Effector memory CD8-positive, alpha-beta T cell (primary cell): Measurements from ENCODE around the gene GPR179.

ENCODE experiments used
- ATAC-seq: fragments of 150-1000 bp; cut with Tn5 transposase; replicated peaks from 2 replicates; pipeline ENCODE4 v1.10.0; 2021; ENCODE audit warnings: mild to moderate bottlenecking, moderate library complexity
- DNase-seq, 3 experiments: peaks; one replicate each; pipeline ENCODE4 v3.0.0; 2021
- H3K27ac Mint-ChIP-seq, 2 donors: one replicate each; pipeline ENCODE4 v1.8.0; 2022; ENCODE audit warnings: mild to moderate bottlenecking in 2 of 2, mixed read lengths in 2 of 2, moderate library complexity in 2 of 2
- H3K27me3 Mint-ChIP-seq, 2 donors: one replicate each; pipeline ENCODE4 v1.8.0; 2022; ENCODE audit warnings: mixed read lengths in 2 of 2
- H3K36me3 Mint-ChIP-seq: one replicate; pipeline ENCODE4 v1.8.0; 2022; ENCODE audit warnings: mild to moderate bottlenecking, moderate library complexity, mixed read lengths; ENCODE audit not compliant: insufficient read depth
- H3K4me1 Mint-ChIP-seq, 2 donors: one replicate each; pipeline ENCODE4 v1.8.0; 2022; ENCODE audit warnings: low read depth in 2 of 2, mixed read lengths in 2 of 2
- H3K4me3 Mint-ChIP-seq, 2 donors: one replicate each; pipeline ENCODE4 v1.8.0; 2022; ENCODE audit warnings: mild to moderate bottlenecking in 2 of 2, mixed read lengths in 2 of 2, moderate library complexity in 2 of 2
- H3K9me3 Mint-ChIP-seq, 2 donors: one replicate each; pipeline ENCODE4 v1.8.0; 2022; ENCODE audit warnings: mixed read lengths in 2 of 2

GPR179 gene

DNA sequence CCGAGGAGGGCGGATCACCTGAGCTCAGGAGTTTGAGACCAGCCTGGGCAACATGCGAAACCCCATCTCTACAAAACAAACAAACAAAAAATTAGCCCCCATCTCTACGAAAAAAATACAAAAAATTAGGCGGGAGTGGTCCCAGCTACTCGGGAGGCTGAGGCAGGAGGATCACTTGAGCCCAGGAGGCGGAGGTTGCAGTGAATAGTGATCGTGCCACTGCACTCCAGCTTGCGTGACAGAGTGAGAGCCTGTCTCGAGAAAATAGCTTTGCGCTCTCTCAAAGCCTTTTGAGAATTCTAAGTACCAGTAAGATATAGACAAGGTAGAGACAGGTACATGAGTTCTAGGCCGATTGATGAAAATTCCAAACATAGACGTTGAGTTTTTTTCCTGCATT lies 9.9 kb upstream of the GPR179 start:
- peaks cover 5% of the 10 kb centered on the region for H3K36me3 Mint-ChIP-seq
- H3K4me3 Mint-ChIP-seq: peak overlapping the region; percentile 78 to 79
- peaks cover 43 to 53% of the 10 kb centered on the region in 2 donors for H3K4me1 Mint-ChIP-seq
- H3K27me3 Mint-ChIP-seq: no peaks in the 10 kb centered on the region
- no peaks in the 10 kb centered on the region for H3K9me3 Mint-ChIP-seq
- DNase-seq: no peak
- H3K27ac Mint-ChIP-seq: peak overlapping the region in 1 of 2 donors; percentile 77
- ATAC-seq: no peak

DNA sequence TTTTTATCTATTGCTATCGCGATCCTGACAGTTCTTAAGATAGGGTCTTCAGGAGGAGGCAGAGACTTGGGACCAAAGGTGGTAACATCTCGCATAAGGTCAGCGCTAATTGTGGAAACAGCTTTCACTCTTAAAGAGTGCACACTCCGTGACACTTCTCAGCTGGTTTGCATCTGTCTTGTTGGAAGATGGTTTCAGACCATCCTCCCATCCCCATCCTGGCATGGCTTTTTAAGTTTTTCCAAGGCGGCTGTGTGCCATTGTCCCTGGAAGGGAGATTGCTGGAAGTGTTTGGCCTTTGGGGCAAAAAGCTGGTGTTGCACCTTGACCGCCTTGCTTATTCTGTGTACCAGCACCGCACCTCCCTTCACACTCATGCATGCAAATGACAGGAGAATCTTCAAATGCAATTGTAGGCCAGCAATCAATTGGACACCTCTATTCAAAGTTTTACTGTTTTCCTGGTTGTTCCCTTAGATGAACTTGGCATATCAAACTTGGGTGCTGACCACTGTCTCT lies 9.4 kb upstream of the GPR179 start:
- Mint-ChIP-seq H3K4me3 (peak overlapping the region; percentile 78 to 79), H3K36me3 (peaks cover 5% of the 10 kb centered on the region), H3K4me1 (peaks cover 43 to 48% of the 10 kb centered on the region in 2 donors), H3K27me3 (no peaks in the 10 kb centered on the region), H3K9me3 (no peaks in the 10 kb centered on the region), H3K27ac (peak overlapping the region; percentile 29 to 77)
- no peak for DNase-seq
- no peak for ATAC-seq

DNA sequence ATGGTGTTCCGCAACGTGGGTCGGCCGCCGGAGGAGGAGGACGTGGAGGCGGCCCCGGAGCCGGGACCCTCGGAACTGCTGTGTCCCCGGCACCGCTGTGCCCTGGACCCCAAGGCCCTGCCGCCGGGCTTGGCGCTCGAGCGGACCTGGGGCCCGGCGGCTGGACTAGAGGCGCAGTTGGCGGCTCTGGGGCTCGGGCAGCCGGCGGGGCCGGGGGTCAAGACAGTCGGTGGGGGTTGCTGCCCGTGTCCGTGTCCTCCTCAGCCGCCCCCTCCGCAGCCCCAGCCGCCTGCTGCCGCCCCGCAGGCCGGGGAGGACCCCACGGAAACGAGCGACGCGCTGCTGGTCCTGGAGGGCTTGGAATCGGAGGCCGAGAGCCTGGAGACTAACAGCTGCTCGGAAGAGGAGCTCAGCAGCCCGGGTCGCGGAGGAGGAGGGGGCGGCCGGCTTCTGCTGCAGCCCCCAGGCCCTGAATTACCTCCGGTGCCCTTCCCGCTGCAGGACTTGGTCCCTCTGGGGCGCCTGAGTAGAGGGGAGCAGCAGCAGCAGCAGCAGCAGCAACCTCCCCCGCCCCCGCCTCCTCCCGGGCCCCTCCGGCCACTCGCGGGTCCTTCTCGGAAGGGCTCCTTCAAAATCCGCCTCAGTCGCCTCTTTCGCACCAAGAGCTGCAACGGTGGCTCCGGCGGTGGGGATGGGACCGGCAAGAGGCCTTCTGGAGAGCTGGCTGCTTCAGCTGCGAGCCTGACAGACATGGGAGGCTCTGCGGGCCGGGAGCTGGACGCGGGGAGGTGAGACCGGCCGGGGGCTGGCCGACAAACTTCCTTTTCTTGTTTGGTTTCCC lies 8.7 kb upstream of the GPR179 start:
- peak in 2 of 3 experiments; percentile 5 to 8 for DNase-seq
- no peaks in the 10 kb centered on the region for H3K9me3 Mint-ChIP-seq
- no peaks in the 10 kb centered on the region for H3K27me3 Mint-ChIP-seq
- no peak for ATAC-seq
- peak overlapping the region; percentile 29 to 77 for H3K27ac Mint-ChIP-seq
- peaks cover 40 to 44% of the 10 kb centered on the region in 2 donors for H3K4me1 Mint-ChIP-seq
- peak overlapping the region; percentile 78 to 79 for H3K4me3 Mint-ChIP-seq
- peaks cover 5% of the 10 kb centered on the region for H3K36me3 Mint-ChIP-seq

DNA sequence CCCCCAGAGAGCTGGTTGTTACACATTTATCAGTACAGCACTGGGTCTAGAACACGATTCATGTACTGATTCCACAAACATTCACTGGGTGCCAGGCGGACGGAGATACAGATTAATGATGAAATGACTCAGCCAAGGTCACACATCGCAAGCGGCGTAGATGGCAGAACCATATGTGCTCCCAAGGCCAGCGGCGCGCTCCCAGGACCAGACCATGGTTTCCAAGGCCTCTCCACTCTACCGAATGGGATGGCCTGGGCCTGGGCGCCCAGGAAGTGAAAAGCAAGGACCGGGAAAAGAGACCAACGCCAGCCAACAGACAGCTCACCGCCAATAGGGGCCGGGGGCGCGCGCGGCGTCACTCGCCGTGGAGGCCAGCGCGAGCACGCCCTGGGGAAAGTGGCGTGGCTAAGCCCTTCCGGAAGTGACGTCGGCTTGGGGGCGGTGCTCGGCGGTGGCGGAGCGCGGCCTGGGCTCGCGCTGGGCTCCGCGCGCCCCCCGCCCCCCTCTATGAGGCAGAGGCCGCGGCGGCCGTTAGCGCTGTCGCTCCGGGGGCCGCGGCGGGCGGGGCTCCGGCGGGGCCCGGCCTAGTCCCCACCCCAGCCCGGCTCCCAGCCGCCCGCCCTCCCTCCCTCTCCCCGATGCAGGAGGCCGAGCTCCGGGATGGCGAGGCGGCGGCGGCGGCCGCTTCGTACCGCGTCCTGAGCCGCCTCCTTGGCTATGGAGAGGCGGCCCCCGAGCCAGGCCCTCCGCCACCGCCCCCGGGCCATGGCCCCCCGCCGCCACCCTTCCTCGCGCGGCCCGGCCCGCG lies 7.9 kb upstream of the GPR179 start, which contains the start of gene SOCS7:
Gene SOCS7, plus strand, starts transcription at position 433 of the 811 bp plus-strand sequence. Its CDS starts 209 bp downstream, at position 642.
- Mint-ChIP-seq H3K27me3 (no peaks in the 10 kb centered on the region), H3K27ac (peak within 1 kb of the TSS; percentile 93 to 95), H3K9me3 (no peaks in the 10 kb centered on the region), H3K4me3 (peak within 1 kb of the TSS; percentile 95), H3K36me3 (peaks cover 5% of the 10 kb centered on the region), H3K4me1 (peaks cover 36 to 41% of the 10 kb centered on the region in 2 donors)
- peak; percentile 91 for ATAC-seq
- DNase-seq: peak; percentile 92 to 93 (median 92)

DNA sequence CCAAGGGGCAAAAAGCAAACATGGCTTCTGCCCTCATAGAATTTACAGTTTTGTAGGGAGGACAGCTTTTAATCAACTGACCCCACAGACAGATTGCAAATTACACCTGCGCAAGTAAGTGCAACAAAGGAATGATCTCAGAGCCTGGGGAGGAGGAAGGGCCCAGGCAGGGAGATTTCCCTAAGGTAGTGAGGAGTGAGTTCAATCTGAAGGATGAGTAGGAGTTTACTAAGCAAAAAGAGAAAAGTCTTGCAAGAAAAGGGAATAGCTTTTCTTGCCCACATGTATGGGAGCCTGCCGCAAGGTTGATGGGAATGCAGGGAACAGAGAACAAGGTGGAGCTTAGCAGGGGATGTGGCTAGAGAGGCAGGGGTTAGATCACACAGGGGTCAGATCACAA lies 6.3 kb upstream of the GPR179 start:
- H3K4me3 Mint-ChIP-seq: no peak overlapping the region
- H3K36me3 Mint-ChIP-seq: peaks cover 5% of the 10 kb centered on the region
- peak overlapping the region in 1 of 2 donors; percentile 17 for H3K27ac Mint-ChIP-seq
- peaks cover 0 to 6% of the 10 kb centered on the region in 2 donors for H3K27me3 Mint-ChIP-seq
- no peak for ATAC-seq
- DNase-seq: no peak
- H3K4me1 Mint-ChIP-seq: peaks cover 26 to 30% of the 10 kb centered on the region in 2 donors
- H3K9me3 Mint-ChIP-seq: no peaks in the 10 kb centered on the region

DNA sequence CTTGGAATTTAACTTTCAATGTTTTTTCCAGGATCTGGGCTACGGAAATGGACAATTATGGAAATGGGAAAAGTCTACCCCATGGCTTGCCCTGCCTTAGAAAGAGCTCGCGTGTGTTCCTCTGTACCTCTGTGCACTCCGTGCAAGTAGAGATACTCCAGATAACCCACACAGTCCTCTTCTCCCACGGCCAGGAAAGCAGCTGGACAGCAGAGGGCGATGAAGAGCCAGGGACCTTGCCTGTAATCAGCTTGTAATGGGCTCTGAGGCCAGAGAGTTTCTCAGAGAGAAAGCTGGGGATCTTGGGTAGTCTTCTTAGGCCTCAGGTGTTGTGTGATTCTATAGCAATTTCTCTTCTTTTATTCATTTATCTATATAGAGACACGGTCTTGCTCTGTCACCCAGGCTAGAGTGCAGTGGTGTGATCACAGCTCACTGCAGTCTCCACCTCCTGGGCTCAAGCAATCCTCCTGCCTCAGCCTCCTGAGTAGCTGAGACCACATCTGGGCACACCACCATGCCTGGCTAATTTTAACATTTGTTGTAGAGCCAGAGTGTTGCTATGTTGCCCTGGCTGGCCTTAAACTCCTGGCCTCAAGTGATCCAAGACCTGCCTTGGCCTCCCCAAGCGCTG lies 5.5 kb upstream of the GPR179 start:
- peak; percentile 80 to 87 (median 84) for DNase-seq
- no peak overlapping the region for H3K4me3 Mint-ChIP-seq
- H3K36me3 Mint-ChIP-seq: peaks cover 5% of the 10 kb centered on the region
- peaks cover 18 to 22% of the 10 kb centered on the region in 2 donors for H3K4me1 Mint-ChIP-seq
- no peaks in the 10 kb centered on the region for H3K9me3 Mint-ChIP-seq
- peak overlapping the region in 1 of 2 donors; percentile 17 for H3K27ac Mint-ChIP-seq
- peaks cover 6 to 14% of the 10 kb centered on the region in 2 donors for H3K27me3 Mint-ChIP-seq
- ATAC-seq: peak; percentile 49

DNA sequence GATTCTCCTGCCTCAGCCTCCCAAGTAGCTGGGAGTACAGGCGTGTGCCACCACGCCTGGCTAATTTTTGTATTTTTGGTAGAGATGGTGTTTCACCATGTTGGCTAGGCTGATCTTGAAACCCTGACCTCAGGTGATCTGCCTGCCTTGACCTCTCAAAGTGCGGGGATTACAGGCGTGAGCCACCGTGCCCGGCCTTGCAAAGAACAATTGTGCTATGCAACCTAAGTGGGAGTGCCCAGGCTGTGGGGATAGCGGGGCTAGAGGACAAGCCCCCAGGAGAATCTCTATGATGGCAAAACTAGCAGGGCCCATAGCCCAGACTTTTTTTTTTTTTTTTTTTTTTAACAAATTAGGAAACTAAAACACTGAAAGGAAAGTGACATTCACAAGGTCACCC lies 2.0 kb upstream of the GPR179 start:
- H3K36me3 Mint-ChIP-seq: no peaks in the 10 kb centered on the region
- H3K9me3 Mint-ChIP-seq: no peaks in the 10 kb centered on the region
- H3K27ac Mint-ChIP-seq: no peak overlapping the region
- peaks cover 17 to 45% of the 10 kb centered on the region in 2 donors for H3K27me3 Mint-ChIP-seq
- peaks cover 3 to 4% of the 10 kb centered on the region in 2 donors for H3K4me1 Mint-ChIP-seq
- H3K4me3 Mint-ChIP-seq: no peak overlapping the region
- no peak for ATAC-seq
- no peak for DNase-seq

DNA sequence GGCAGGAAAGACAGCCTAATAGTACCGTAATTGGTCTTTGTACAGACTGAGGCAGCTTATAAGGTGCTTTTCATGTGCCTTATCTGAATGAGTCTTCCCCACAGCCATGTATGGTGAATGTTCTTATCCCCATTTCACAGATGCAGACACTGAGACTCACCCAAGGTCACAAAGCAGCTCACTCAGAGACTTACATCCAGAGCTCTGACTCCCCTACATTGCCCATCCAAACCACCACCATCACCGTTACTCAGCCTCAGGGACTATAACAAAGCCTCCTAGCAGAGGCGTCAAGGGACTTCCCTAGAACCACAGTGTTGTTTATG lies 627 bp upstream of the GPR179 start:
- H3K4me1 Mint-ChIP-seq: peaks cover 3 to 4% of the 10 kb centered on the region in 2 donors
- H3K4me3 Mint-ChIP-seq: no peak overlapping the region
- peaks cover 17 to 45% of the 10 kb centered on the region in 2 donors for H3K27me3 Mint-ChIP-seq
- no peaks in the 10 kb centered on the region for H3K9me3 Mint-ChIP-seq
- DNase-seq (no peak), ATAC-seq (no peak)
- H3K27ac Mint-ChIP-seq: no peak overlapping the region
- H3K36me3 Mint-ChIP-seq: no peaks in the 10 kb centered on the region

DNA sequence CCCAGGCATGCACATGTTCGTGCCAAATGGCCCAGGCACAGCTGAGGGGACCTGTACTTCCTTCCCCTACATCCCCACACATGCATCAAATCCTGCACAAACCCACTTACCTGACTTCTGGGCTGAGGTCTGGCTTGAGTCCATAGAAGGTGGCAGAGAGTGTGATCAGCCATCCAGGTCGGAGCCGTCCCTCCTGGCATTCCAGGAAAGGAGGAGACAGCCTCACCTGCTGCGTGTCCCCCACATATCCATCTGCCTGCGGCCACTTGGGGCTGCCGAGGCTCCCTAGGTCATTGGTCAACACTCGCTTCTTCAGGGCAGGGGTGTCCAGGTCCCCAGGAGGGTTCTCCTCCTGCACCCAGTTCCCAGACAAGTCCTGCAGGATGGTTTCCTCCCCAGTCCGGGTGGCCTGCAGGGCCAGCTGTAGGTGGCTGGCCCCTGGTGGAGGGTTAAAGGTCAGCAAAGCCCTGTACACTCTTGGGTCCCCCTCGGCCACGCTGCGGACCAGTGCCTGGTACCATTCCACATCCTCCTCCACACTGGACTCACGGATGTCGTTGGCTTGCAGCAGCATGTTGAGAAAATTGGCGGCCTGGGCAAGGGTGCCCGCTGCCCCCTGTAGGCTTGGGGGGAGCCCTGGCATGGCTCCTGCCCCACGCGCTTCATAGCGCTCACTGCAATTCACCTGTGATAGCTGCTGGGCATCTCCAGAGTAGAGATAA lies 709 bp downstream of the GPR179 start:
- DNase-seq (no peak), ATAC-seq (no peak)
- no peak overlapping the region for H3K27ac Mint-ChIP-seq
- H3K9me3 Mint-ChIP-seq: no peaks in the 10 kb centered on the region
- H3K4me1 Mint-ChIP-seq: no peaks in the 10 kb centered on the region
- no peaks in the 10 kb centered on the region for H3K36me3 Mint-ChIP-seq
- no peak overlapping the region for H3K4me3 Mint-ChIP-seq
- peaks cover 23 to 46% of the 10 kb centered on the region in 2 donors for H3K27me3 Mint-ChIP-seq

DNA sequence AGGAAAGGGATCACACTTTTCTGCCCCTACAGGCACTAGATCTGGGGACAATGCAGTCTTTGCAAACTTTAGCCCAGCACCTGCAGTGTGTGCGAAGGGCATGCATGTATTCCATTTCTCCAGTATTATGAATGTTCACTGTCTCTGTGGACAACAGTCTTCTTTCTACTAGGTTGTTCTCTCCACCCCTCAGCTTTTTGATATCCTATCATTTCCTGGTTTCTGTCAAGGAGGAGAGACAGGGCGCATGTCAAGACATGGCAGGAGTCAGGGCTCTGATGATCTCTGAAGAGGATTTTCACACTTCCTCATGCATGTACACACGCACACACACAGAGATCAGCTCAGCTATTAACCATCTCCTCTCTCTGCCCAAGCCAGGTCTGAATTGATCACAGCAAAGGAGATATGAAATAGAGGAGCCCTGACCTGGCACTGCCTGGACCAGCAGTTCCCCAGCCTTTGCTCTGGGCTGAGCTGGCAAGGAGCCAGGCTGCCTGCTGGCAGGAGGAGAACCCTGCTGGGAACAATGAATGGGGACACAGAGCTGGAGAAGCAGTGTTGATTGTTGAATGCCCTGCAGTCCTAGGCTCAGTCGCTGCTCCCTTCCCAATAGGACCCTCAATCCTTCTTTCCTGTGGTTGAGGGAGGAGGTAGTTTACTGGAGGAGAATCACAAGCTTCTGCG lies 2.6 kb downstream of the GPR179 start:
- ATAC-seq (no peak), DNase-seq (no peak)
- H3K9me3 Mint-ChIP-seq: no peaks in the 10 kb centered on the region
- peaks cover 28 to 65% of the 10 kb centered on the region in 2 donors for H3K27me3 Mint-ChIP-seq
- H3K27ac Mint-ChIP-seq: no peak overlapping the region
- H3K4me3 Mint-ChIP-seq: no peak overlapping the region
- H3K36me3 Mint-ChIP-seq: no peaks in the 10 kb centered on the region
- H3K4me1 Mint-ChIP-seq: no peaks in the 10 kb centered on the region

DNA sequence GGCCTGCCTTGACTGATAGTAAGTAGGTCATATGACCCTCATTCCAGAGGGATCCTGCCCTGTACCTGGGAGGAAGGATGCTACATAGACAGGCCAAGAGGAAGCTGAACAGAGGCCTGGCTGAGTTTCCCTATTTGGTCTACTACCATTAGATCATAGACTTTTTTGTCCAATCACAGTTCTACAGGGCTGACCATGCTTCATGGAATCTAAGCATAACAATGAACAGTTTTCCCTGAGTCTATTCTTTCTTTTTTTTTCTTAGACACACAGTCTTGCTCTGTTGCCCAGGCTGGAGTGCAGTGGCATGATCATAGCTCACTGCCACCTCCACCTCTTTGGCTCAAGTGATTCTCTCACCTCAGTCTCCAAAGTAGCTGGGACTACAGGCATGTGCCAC lies 3.9 kb downstream of the GPR179 start:
- Mint-ChIP-seq H3K9me3 (no peaks in the 10 kb centered on the region), H3K27me3 (peaks cover 28 to 60% of the 10 kb centered on the region in 2 donors), H3K36me3 (no peaks in the 10 kb centered on the region), H3K4me3 (no peak overlapping the region), H3K27ac (no peak overlapping the region), H3K4me1 (no peaks in the 10 kb centered on the region)
- DNase-seq: no peak
- no peak for ATAC-seq

DNA sequence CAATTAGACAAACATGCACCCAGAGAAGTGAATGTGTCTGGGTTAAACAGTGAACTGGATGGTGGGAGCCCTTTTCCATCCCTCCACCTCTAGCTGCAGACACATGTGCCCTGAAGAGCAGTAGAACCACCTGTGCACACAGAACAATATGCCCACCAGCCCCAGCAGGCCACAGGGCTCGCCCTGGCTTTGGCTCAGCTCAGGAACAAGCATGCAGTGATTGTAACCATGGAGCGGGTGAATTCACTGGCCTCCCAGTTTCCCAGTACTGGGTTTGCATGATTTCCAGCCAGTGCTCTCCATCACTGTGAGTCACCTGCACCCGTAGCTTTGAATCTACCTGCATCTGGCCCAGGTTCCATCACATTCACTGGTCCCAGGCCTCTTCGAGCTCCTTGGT lies 5.2 kb downstream of the GPR179 start:
- H3K4me3 Mint-ChIP-seq: no peak overlapping the region
- H3K4me1 Mint-ChIP-seq: no peaks in the 10 kb centered on the region
- DNase-seq (no peak), ATAC-seq (no peak)
- H3K27ac Mint-ChIP-seq: no peak overlapping the region
- H3K36me3 Mint-ChIP-seq: no peaks in the 10 kb centered on the region
- H3K9me3 Mint-ChIP-seq: no peaks in the 10 kb centered on the region
- peaks cover 22 to 58% of the 10 kb centered on the region in 2 donors for H3K27me3 Mint-ChIP-seq
